ENCODE results near the gene GJA5.

GJA5 gene

GRCh38 chr1:147777694-147778093, 17.3 kb upstream of the GJA5 start:
- Mint-ChIP-seq H3K27ac (no peak overlapping the region), H3K4me1 (ENCODE audit: low read depth) (peaks cover 9% of the 10 kb centered on the region), H3K36me3 (ENCODE audit: low read depth) (no peaks in the 10 kb centered on the region), H3K9me3 (no peaks in the 10 kb centered on the region), H3K27me3 (peaks cover 20% of the 10 kb centered on the region), H3K4me3 (no peak overlapping the region)
- intact Hi-C loops (cut with micrococcal nuclease) = no loop called here

GRCh38 chr1:147773215-147773715, 12.9 kb upstream of the GJA5 start:
- peaks cover 9% of the 10 kb centered on the region for H3K4me1 Mint-ChIP-seq (ENCODE audit: low read depth)
- peaks cover 18% of the 10 kb centered on the region for H3K27me3 Mint-ChIP-seq
- H3K9me3 Mint-ChIP-seq = no peaks in the 10 kb centered on the region
- intact Hi-C loops (cut with micrococcal nuclease) = no loop called here
- H3K27ac Mint-ChIP-seq = no peak overlapping the region
- H3K36me3 Mint-ChIP-seq (ENCODE audit: low read depth) = no peaks in the 10 kb centered on the region
- no peak overlapping the region for H3K4me3 Mint-ChIP-seq

DNA sequence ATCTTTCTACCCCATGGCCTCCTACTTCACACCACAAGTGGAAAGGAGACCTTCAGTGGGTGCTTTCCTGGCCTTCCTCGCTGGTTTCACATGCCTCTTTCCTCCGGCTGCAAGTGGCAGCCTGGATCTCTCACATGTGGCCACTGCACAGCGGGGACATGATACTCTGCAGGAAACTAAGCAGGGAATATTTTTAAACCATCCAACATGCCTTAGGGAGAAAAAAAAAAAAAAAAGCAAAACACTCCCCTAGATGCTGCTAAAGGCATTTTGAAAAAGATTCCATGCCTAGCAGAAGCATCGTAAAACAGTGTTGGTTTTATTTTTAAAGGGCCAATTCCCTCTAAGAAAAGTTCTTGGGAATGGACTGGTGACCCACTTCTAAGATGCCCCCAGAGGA, 12.2 kb upstream of the GJA5 start:
- no peak overlapping the region for H3K4me3 Mint-ChIP-seq
- H3K27me3 Mint-ChIP-seq = peaks cover 18% of the 10 kb centered on the region
- no peaks in the 10 kb centered on the region for H3K36me3 Mint-ChIP-seq (ENCODE audit: low read depth)
- H3K27ac Mint-ChIP-seq = no peak overlapping the region
- intact Hi-C loops (cut with micrococcal nuclease) = no loop called here
- H3K9me3 Mint-ChIP-seq = no peaks in the 10 kb centered on the region
- peaks cover 9% of the 10 kb centered on the region for H3K4me1 Mint-ChIP-seq (ENCODE audit: low read depth)

GRCh38 chr1:147771226-147772125, 11.1 kb upstream of the GJA5 start:
- Mint-ChIP-seq H3K9me3 (no peaks in the 10 kb centered on the region), H3K27me3 (peaks cover 18% of the 10 kb centered on the region), H3K4me3 (no peak overlapping the region), H3K27ac (no peak overlapping the region), H3K36me3 (ENCODE audit: low read depth) (no peaks in the 10 kb centered on the region), H3K4me1 (ENCODE audit: low read depth) (peaks cover 9% of the 10 kb centered on the region)
- intact Hi-C loops (cut with micrococcal nuclease) = no loop called here

DNA sequence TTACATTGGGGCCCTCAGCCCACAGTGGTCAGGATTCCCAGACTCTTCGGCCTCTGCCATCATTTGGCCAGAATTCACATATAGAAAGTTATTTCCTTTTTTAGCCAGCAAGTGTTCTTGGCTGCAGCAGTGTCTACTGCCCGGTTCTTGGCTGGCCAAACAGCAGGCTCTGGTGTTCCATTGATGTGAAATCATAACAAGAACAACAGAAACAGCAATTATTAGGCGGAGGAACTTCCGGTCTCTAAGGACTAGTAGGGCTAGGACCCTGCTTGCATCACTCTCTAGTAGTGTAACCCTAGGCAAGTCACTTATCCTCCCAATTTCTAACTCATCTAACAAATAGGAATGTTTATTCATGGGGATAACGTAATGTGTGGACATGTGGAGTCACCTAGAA, 8.7 kb upstream of the GJA5 start:
- no peaks in the 10 kb centered on the region for H3K36me3 Mint-ChIP-seq (ENCODE audit: low read depth)
- intact Hi-C loops (cut with micrococcal nuclease) = no loop called here
- H3K4me3 Mint-ChIP-seq = no peak overlapping the region
- peaks cover 15% of the 10 kb centered on the region for H3K27me3 Mint-ChIP-seq
- no peaks in the 10 kb centered on the region for H3K9me3 Mint-ChIP-seq
- no peak overlapping the region for H3K27ac Mint-ChIP-seq
- peaks cover 9% of the 10 kb centered on the region for H3K4me1 Mint-ChIP-seq (ENCODE audit: low read depth)

DNA sequence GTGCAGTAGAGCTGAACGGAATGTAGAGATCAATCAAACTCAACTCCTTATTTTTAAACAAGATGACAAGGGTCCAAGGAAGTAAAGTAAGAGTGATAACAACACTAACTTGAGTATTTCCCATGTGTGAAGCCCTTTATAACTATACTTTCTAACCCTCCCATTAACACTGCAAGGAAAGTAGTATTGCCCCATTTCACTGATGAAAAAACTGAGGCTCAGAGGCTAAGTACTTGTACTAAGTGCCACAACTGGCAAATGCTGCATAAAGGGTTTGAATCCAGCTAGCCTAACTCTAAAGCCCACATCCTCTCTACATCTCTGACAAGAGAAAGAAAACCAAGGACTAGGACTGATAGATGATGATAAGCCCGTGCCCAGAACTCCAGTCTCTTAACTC, 8.2 kb upstream of the GJA5 start:
- Mint-ChIP-seq H3K4me1 (ENCODE audit: low read depth) (peaks cover 8% of the 10 kb centered on the region), H3K27ac (no peak overlapping the region), H3K27me3 (peaks cover 13% of the 10 kb centered on the region), H3K36me3 (ENCODE audit: low read depth) (no peaks in the 10 kb centered on the region), H3K4me3 (no peak overlapping the region), H3K9me3 (no peaks in the 10 kb centered on the region)
- intact Hi-C loops (cut with micrococcal nuclease) = no loop called here

DNA sequence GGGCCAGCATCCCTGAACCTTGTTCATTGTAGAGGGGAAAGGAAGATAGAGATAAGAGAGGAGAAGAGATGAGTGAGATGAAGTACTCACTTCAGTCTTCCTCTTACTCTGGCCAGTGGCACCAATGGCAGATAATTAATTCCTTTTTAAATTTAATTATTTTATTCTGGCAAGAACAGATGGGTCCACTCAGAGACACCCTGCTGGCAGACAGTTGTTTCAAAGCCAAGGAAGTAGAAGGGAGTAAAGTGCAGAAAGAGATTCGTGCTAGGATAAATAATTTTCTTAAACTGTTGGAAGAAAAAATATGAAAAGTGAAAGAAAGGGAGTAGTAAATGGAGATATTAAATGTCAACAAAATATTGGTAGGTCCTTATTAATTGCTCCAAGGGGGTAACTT, 7.7 kb upstream of the GJA5 start:
- no peaks in the 10 kb centered on the region for H3K9me3 Mint-ChIP-seq
- peaks cover 3% of the 10 kb centered on the region for H3K4me1 Mint-ChIP-seq (ENCODE audit: low read depth)
- no peak overlapping the region for H3K27ac Mint-ChIP-seq
- intact Hi-C loops (cut with micrococcal nuclease) = no loop called here
- no peak overlapping the region for H3K4me3 Mint-ChIP-seq
- peaks cover 9% of the 10 kb centered on the region for H3K27me3 Mint-ChIP-seq
- H3K36me3 Mint-ChIP-seq (ENCODE audit: low read depth) = no peaks in the 10 kb centered on the region

DNA sequence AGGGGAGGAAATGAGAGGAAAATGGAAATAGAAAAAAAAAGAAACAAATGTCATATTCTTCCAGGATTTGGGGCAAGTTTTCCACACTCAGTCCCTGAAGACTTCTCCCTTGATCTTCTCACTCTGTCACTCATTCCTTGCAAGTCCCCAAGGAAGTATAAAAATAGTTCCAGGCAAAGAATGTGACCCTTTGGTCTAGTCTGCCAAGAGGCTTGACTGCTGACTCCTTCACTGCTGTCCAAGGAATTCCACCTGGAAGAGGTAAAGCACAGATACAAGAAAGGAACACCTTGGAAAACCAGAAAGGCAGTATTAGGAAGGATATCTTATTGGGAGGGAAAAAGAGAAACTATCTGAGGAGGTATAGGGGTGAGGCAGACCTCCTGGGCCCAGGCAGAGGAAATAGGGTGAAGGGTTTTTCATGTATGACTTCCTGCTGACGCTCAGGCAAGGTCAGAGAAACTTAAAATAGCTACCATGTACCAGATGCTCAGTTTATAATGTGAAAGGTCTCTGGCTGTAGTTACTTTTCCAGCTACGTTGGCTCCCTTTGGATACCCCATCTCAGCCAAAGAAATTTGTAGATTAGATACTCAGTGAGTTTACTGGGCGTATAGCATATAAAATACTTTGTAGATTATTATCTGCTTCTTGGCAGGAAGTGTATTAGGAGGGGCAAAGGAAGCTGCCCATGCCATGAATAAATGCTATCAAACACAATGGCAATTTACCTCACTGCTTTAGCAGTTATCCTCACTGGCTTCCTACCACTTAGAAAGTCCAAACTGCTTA, 2.0 kb upstream of the GJA5 start:
- H3K36me3 Mint-ChIP-seq (ENCODE audit: low read depth) = no peaks in the 10 kb centered on the region
- no peak overlapping the region for H3K4me3 Mint-ChIP-seq
- intact Hi-C loops (cut with micrococcal nuclease) = no loop called here
- no peak overlapping the region for H3K27ac Mint-ChIP-seq
- H3K4me1 Mint-ChIP-seq (ENCODE audit: low read depth) = no peaks in the 10 kb centered on the region
- H3K27me3 Mint-ChIP-seq = peaks cover 1% of the 10 kb centered on the region
- no peaks in the 10 kb centered on the region for H3K9me3 Mint-ChIP-seq

- H3K4me1 Mint-ChIP-seq (ENCODE audit: low read depth) = no peaks in the 10 kb centered on the region
- peaks cover 1% of the 10 kb centered on the region for H3K27me3 Mint-ChIP-seq
- H3K4me3 Mint-ChIP-seq = no peak overlapping the region
- no peaks in the 10 kb centered on the region for H3K9me3 Mint-ChIP-seq
- no peak overlapping the region for H3K27ac Mint-ChIP-seq
- H3K36me3 Mint-ChIP-seq (ENCODE audit: low read depth) = no peaks in the 10 kb centered on the region
- intact Hi-C loops (cut with micrococcal nuclease) = no loop called here
Measured at GRCh38 chr1:147758379-147759100, 1.9 kb downstream of the GJA5 start.

GRCh38 chr1:147757015-147757990, 3.1 kb downstream of the GJA5 start:
- Mint-ChIP-seq H3K27me3 (peaks cover 1% of the 10 kb centered on the region), H3K4me1 (ENCODE audit: low read depth) (no peaks in the 10 kb centered on the region), H3K4me3 (no peak overlapping the region), H3K9me3 (no peaks in the 10 kb centered on the region), H3K36me3 (ENCODE audit: low read depth) (no peaks in the 10 kb centered on the region), H3K27ac (no peak overlapping the region)
- intact Hi-C loops (cut with micrococcal nuclease) = no loop called here

DNA sequence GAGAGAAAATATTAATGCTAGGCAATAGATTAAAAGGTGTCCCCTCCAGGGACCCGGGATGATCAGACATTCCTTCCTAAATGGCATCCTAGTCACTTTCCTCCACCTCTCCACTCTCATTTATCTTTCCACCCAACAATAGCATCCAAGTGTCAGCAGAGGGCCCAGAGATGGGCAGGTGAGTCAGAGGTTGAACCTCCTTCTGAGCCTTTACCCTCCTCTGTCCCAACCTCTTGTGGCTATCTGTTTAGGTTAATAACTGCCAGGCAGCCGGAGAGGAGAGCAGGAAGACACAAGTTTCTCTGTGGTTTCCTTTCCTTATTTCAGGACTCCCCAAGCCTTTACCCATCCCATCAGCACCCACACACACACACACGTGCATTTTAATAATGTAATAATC, 4.1 kb downstream of the GJA5 start:
- Mint-ChIP-seq H3K9me3 (no peaks in the 10 kb centered on the region), H3K36me3 (ENCODE audit: low read depth) (no peaks in the 10 kb centered on the region), H3K27me3 (peaks cover 1% of the 10 kb centered on the region), H3K4me3 (no peak overlapping the region), H3K4me1 (ENCODE audit: low read depth) (no peaks in the 10 kb centered on the region), H3K27ac (no peak overlapping the region)
- intact Hi-C loops (cut with micrococcal nuclease) = no loop called here

DNA sequence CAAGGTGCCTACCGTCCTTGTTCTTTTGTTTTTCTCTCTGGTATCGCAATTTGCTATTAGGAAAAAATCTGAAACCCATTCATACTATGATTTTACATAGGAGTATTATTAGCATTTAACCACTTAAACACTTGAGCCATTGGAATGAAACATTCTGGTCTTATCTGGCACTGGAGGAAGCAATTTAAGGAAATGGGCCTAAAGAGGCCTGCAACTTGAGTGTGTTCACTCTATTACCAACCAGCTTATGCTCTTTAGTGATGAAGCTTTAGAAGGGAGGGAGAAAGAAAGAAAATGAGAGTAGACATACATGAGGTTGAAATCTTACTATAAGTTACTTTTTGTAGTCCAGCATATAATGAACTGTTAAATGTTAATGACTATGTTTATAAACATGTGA, 5.7 kb downstream of the GJA5 start:
- intact Hi-C loops (cut with micrococcal nuclease) = no loop called here
- H3K27ac Mint-ChIP-seq = no peak overlapping the region
- no peak overlapping the region for H3K4me3 Mint-ChIP-seq
- no peaks in the 10 kb centered on the region for H3K36me3 Mint-ChIP-seq (ENCODE audit: low read depth)
- H3K4me1 Mint-ChIP-seq (ENCODE audit: low read depth) = no peaks in the 10 kb centered on the region
- H3K27me3 Mint-ChIP-seq = no peaks in the 10 kb centered on the region
- H3K9me3 Mint-ChIP-seq = no peaks in the 10 kb centered on the region

GRCh38 chr1:147753081-147753480, 7.3 kb downstream of the GJA5 start:
- no peaks in the 10 kb centered on the region for H3K36me3 Mint-ChIP-seq (ENCODE audit: low read depth)
- H3K27ac Mint-ChIP-seq = no peak overlapping the region
- no peaks in the 10 kb centered on the region for H3K27me3 Mint-ChIP-seq
- no peaks in the 10 kb centered on the region for H3K9me3 Mint-ChIP-seq
- no peak overlapping the region for H3K4me3 Mint-ChIP-seq
- intact Hi-C loops (cut with micrococcal nuclease) = no loop called here
- H3K4me1 Mint-ChIP-seq (ENCODE audit: low read depth) = no peaks in the 10 kb centered on the region
